CD4-positive, alpha-beta T cell (primary cell): ENCODE measurements around the gene KRT33B. TPM values are rescaled to one million over a fixed set of nuclear protein-coding genes. Genes with fewer than 3 reads are reported as not detected.

Experiments used
- ATAC-seq: fragments of 200-7000 bp; cut with Tn5 transposase; one replicate; pipeline ENCODE4 v1.10.0; 2022; ENCODE audit warnings: mild to moderate bottlenecking; ENCODE audit not compliant: poor library complexity
- CTCF ChIA-PET: fragments of 350-600 bp; sonication (Branson Sonifier 250); formaldehyde crosslinking; loops from one replicate; lab custom pipeline; 2021; ENCODE audit warnings: antibody characterized with exemption, inconsistent platforms; lab: Charles Lee
- POLR2A ChIA-PET: fragments of 350-600 bp; sonication (Branson Sonifier 250); formaldehyde crosslinking; loops from one replicate; lab custom pipeline; 2021; ENCODE audit warnings: antibody characterized with exemption, inconsistent platforms; lab: Charles Lee
- DNase-seq, 14 experiments: peaks; one replicate each; pipeline ENCODE4 v3.0.0-alpha.2; 2013 to 2020; ENCODE audit warnings: mixed read lengths in 2 of 14
- H3K27ac ChIP-seq, 2 donors: one replicate each; pipeline versions ENCODE4 v1.5.1 to v1.7.0; 2013; ENCODE audit warnings: low read length in 2 of 2, low read depth in 1 of 2, mild to moderate bottlenecking in 1 of 2
- H3K27me3 ChIP-seq, 2 experiments: 1 replicate in 1 of 2; 2 replicates in 1 of 2; pipeline versions ENCODE4 v1.6.1 to v1.7.0; 2013; ENCODE audit warnings: low read length in 2 of 2, control low read depth in 1 of 2, mild to moderate bottlenecking in 1 of 2, moderate library complexity in 1 of 2; ENCODE audit not compliant: insufficient read depth in 2 of 2, control insufficient read depth in 1 of 2
- H3K36me3 ChIP-seq: one replicate; pipeline ENCODE4 v1.6.1; 2013; ENCODE audit warnings: low read length, control low read depth; ENCODE audit not compliant: insufficient read depth
- H3K4me1 ChIP-seq: one replicate; pipeline ENCODE4 v1.6.1; 2013; ENCODE audit warnings: low read length, control low read depth; ENCODE audit not compliant: insufficient read depth
- H3K4me3 ChIP-seq: one replicate; pipeline ENCODE4 v1.5.1; 2013; ENCODE audit warnings: mild to moderate bottlenecking, low read length, moderate library complexity
- H3K9me3 ChIP-seq, 2 experiments: 1 replicate in 1 of 2; 2 replicates in 1 of 2; pipeline versions ENCODE4 v1.6.1 to v1.7.0; 2013; ENCODE audit warnings: low read length in 2 of 2, mild to moderate bottlenecking in 2 of 2, control low read depth in 1 of 2, moderate library complexity in 1 of 2; ENCODE audit not compliant: control insufficient read depth in 1 of 2, insufficient read depth in 1 of 2
- H3K27ac Mint-ChIP-seq: one replicate; pipeline ENCODE4 v1.8.0; 2020; ENCODE audit warnings: mixed read lengths
- H3K27me3 Mint-ChIP-seq: one replicate; pipeline ENCODE4 v1.8.0; 2021; ENCODE audit warnings: mixed read lengths
- H3K36me3 Mint-ChIP-seq: one replicate; pipeline ENCODE4 v1.8.0; 2021; ENCODE audit warnings: low read depth, mixed read lengths
- H3K4me1 Mint-ChIP-seq: one replicate; pipeline ENCODE4 v1.8.0; 2021; ENCODE audit warnings: low read depth, mixed read lengths
- H3K4me3 Mint-ChIP-seq: one replicate; pipeline ENCODE4 v1.8.0; 2020; ENCODE audit warnings: mild to moderate bottlenecking, mixed read lengths
- H3K9me3 Mint-ChIP-seq: one replicate; pipeline ENCODE4 v1.8.0; 2020; ENCODE audit warnings: mixed read lengths
- intact Hi-C, 2 experiments: fragments of 100-400 bp; cut with DNase I in 1 of 2; cut with micrococcal nuclease in 1 of 2; formaldehyde crosslinking; loops; one replicate each; pipeline versions ENCODE4 v1.15.1 to v1.9.0; 2023 to 2025; cut with DNase I, micrococcal nuclease
- polyA plus RNA-seq, 2 donors: library from polyadenylated mRNA; unstranded; fragments of 120-200 nt; gene quantifications; one replicate each; pipeline ENCODE4 v1.2.1, GENCODE V29; 2013
- total RNA-seq, 174 experiments: library from RNA in 2 of 174; stranded (reverse) in 2 of 174; gene quantifications; one replicate each; pipeline ENCODE4 v1.2.3 and lab custom pipeline; 2021 to 2026
- TF ChIP-seq, protein P1 (sequence below): fragments of 200-600 bp; IDR thresholded peaks from one replicate; pipeline ENCODE4 v1.8.0; 2022; ENCODE audit warnings: antibody characterized with exemption, mild to moderate bottlenecking

KRT33B gene
- total RNA-seq, result not detected
- not detected for polyA plus RNA-seq (2013, experiment 1 of 2)
- not detected for polyA plus RNA-seq (2013, experiment 2 of 2)
- total RNA-seq (lab: John Stamatoyannopoulos, UW), result 0 to 0.08 (median 0) reads per million in 172 experiments

DNA sequence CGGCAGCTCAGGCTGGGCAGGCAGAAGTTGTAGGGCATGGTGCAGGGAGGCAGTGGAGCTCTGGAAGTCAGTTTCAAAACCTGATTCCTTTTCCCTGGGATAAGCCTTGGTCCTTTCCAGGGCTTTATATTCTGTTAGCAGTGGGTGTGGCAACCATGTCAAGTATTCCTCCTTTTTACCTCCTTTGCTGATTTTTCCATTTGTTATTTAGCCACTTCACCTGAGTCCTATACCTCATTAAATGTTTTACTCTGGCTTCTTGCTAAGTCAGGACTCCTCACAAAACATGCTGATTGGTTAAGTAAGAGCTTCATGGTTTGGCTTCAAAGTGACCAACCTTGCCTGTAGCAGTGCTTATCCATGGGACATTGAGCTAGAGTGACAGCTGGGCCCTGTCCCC lies at the start of gene KRT33B:
TSS of gene KRT33B (minus strand) at position 101 of the 400 bp plus-strand sequence. CDS start at position 38, 63 bp downstream.
- DNase-seq, result no peak
- no peaks in the 10 kb centered on the region for H3K36me3 Mint-ChIP-seq
- no peaks in the 10 kb centered on the region for H3K36me3 ChIP-seq
- ATAC-seq, result no peak
- TF ChIP-seq, protein P1, sequence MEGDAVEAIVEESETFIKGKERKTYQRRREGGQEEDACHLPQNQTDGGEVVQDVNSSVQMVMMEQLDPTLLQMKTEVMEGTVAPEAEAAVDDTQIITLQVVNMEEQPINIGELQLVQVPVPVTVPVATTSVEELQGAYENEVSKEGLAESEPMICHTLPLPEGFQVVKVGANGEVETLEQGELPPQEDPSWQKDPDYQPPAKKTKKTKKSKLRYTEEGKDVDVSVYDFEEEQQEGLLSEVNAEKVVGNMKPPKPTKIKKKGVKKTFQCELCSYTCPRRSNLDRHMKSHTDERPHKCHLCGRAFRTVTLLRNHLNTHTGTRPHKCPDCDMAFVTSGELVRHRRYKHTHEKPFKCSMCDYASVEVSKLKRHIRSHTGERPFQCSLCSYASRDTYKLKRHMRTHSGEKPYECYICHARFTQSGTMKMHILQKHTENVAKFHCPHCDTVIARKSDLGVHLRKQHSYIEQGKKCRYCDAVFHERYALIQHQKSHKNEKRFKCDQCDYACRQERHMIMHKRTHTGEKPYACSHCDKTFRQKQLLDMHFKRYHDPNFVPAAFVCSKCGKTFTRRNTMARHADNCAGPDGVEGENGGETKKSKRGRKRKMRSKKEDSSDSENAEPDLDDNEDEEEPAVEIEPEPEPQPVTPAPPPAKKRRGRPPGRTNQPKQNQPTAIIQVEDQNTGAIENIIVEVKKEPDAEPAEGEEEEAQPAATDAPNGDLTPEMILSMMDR, result no peak
- H3K27ac Mint-ChIP-seq, result peak within 1 kb of the TSS; percentile 7
- no peak within 1 kb of the TSS for H3K4me3 ChIP-seq
- peaks cover 9% of the 10 kb centered on the region for H3K4me1 Mint-ChIP-seq
- H3K27me3 ChIP-seq, result no peaks in the 10 kb centered on the region
- no peaks in the 10 kb centered on the region for H3K9me3 ChIP-seq
- ChIA-PET CTCF (no interaction called here), POLR2A (interaction anchor here (0.8 kb wide), 1 partner anchor 28 kb away, joined by 5 read pairs; no protein-coding TSS in a partner anchor)
- peaks cover 4% of the 10 kb centered on the region for H3K9me3 Mint-ChIP-seq
- H3K27me3 Mint-ChIP-seq, result no peaks in the 10 kb centered on the region
- no peak within 1 kb of the TSS for H3K27ac ChIP-seq
- peaks cover 2% of the 10 kb centered on the region for H3K4me1 ChIP-seq
- intact Hi-C loops, result loop anchor here (1.0 kb wide), 1 partner anchor 20 kb away; no protein-coding TSS in a partner anchor
- no peak within 1 kb of the TSS for H3K4me3 Mint-ChIP-seq

DNA sequence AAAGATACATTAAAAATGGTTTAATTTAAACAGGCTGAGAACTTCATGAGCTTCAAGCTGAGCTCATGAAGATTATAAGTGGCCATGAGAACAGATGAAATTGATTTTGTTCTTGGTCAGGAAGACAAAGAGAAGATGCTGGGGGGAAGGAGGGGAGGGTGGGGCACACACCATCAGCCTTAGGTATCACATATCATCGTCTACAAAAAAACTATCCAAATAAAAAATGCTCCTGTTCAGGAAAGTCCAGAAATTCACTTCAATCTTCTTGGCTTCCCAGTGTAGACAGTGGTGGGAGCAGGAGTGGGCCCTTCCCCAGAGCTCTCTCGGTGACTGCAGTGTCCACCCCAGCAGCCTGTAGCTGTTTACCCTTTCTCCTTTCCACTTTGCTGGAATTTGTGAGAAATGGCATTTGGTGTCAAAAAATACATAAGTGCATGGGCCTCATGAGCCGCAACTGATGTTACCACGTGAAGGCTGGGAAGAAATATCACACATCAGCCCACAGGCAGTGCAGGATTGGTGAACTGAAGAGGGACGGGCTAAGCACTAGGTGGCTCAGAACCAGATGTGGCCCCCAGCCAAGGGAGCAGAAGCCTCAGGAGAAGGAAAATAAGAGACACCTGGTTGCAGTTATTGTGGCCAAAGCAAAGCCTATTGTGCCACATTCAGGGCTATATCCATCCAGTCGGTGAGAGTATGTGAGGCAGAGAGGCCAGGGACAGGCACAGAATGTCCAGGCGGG lies 48.7 kb upstream of the KRT33B start:
- no peaks in the 10 kb centered on the region for H3K36me3 Mint-ChIP-seq

DNA sequence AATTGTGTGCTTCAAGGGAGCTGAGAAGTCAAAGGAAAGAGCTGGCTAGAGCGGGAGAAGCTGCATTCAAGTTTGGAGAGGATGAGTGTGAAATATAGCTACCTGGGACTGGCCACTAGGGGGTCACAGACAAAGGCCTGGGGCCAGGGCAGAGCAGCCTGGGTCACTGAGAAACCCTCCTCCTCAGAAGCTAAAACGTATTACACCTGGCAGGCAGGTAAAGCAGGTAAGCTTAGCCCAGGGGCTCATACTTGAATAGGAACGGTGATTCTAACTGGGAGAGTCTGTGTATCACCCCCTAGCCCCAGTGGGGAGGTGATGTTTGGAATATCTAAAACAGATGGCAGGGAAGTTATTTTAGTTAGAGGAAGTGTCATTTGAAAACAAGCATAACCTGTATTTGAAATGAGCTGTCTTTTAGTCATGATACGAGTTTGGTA lies 48.0 kb upstream of the KRT33B start:
- Histone ChIP-seq H3K36me3 (no peaks in the 10 kb centered on the region), H3K27me3 (no peaks in the 10 kb centered on the region), H3K4me1 (no peaks in the 10 kb centered on the region), H3K9me3 (no peaks in the 10 kb centered on the region), H3K4me3 (no peak overlapping the region), H3K27ac (no peak overlapping the region)
- TF ChIP-seq, protein P1, result peak; percentile 16
- POLR2A ChIA-PET, result interaction anchor here (0.6 kb wide), 1 partner anchor 395 kb away, joined by 3 read pairs; the partner anchor contains the start of gene FKBP10
- DNase-seq (peak in 2 of 14 experiments; percentile 15 to 24), ATAC-seq (no peak)
- Mint-ChIP-seq H3K27me3 (no peaks in the 10 kb centered on the region), H3K4me3 (no peak overlapping the region), H3K4me1 (no peaks in the 10 kb centered on the region), H3K36me3 (no peaks in the 10 kb centered on the region), H3K27ac (no peak overlapping the region), H3K9me3 (no peaks in the 10 kb centered on the region)
- CTCF ChIA-PET, result interaction anchor here (0.9 kb wide), 1 partner anchor 131 kb away, joined by 3 read pairs; no protein-coding TSS in a partner anchor
- intact Hi-C loops, result loop anchor here in 1 of 2 experiments (5.0 kb wide), 1 partner anchor 60 kb away; no protein-coding TSS in a partner anchor

More for the DNA sequence above, 48.7 kb upstream of the KRT33B start:
- Histone ChIP-seq H3K27me3 (no peaks in the 10 kb centered on the region), H3K4me1 (no peaks in the 10 kb centered on the region), H3K9me3 (no peaks in the 10 kb centered on the region), H3K27ac (no peak overlapping the region), H3K4me3 (no peak overlapping the region), H3K36me3 (no peaks in the 10 kb centered on the region)
- Mint-ChIP-seq H3K4me3 (no peak overlapping the region), H3K9me3 (no peaks in the 10 kb centered on the region), H3K4me1 (no peaks in the 10 kb centered on the region), H3K27ac (no peak overlapping the region), H3K27me3 (no peaks in the 10 kb centered on the region)
- intact Hi-C loops, result loop anchor here in 1 of 2 experiments (5.0 kb wide), 1 partner anchor 59 kb away; no protein-coding TSS in a partner anchor
- ATAC-seq (no peak), DNase-seq (no peak)
- ChIA-PET CTCF (interaction anchor here (0.9 kb wide), 1 partner anchor 130 kb away, joined by 3 read pairs; no protein-coding TSS in a partner anchor), POLR2A (interaction anchor here (0.6 kb wide), 1 partner anchor 394 kb away, joined by 3 read pairs; the partner anchor contains the start of gene FKBP10)
- TF ChIP-seq, protein P1, result no peak
